H9 (cell line): ENCODE results near the gene LZTR1. TPM values are rescaled to one million over a fixed set of nuclear protein-coding genes. Genes with fewer than 3 reads are reported as not detected.

ENCODE experiments used
- DNase-seq: peaks from one replicate; pipeline ENCODE4 v3.0.0-alpha.2; 2017
- H2AFZ ChIP-seq: one replicate; pipeline ENCODE4 v1.6.1; 2013; ENCODE audit warnings: mild to moderate bottlenecking, low read length, control low read depth, moderate library complexity
- H2AK5ac ChIP-seq: 2 replicates; pipeline ENCODE4 v1.6.1; 2013; ENCODE audit warnings: low read length, control low read depth, mixed read lengths; ENCODE audit not compliant: insufficient read length
- H2BK120ac ChIP-seq: one replicate; pipeline ENCODE4 v1.6.1; 2013; ENCODE audit warnings: low read depth, mild to moderate bottlenecking, low read length, control low read depth, inconsistent platforms; ENCODE audit not compliant: poor library complexity, severe bottlenecking
- H2BK12ac ChIP-seq: 2 replicates; pipeline ENCODE4 v1.6.1; 2013; ENCODE audit warnings: low read length, control low read depth, mixed read lengths, low read depth; ENCODE audit not compliant: insufficient read length
- H2BK15ac ChIP-seq: 2 replicates; pipeline ENCODE4 v1.6.1; 2013; ENCODE audit warnings: low read depth, low read length, control low read depth
- H2BK20ac ChIP-seq: one replicate; pipeline ENCODE4 v1.6.1; 2013; ENCODE audit warnings: low read depth, mild to moderate bottlenecking, low read length, control low read depth, inconsistent platforms; ENCODE audit not compliant: poor library complexity, severe bottlenecking
- H2BK5ac ChIP-seq: 2 replicates; pipeline ENCODE4 v1.6.1; 2013; ENCODE audit warnings: low read length, control low read depth, mixed read lengths; ENCODE audit not compliant: insufficient read length
- H3K14ac ChIP-seq: 2 replicates; pipeline ENCODE4 v1.6.1; 2013; ENCODE audit warnings: low read length, control low read depth; ENCODE audit not compliant: insufficient read depth
- H3K18ac ChIP-seq: 2 replicates; pipeline ENCODE4 v1.6.1; 2013; ENCODE audit warnings: low read depth, mild to moderate bottlenecking, mixed read lengths, low read length, control low read depth; ENCODE audit not compliant: insufficient read length
- H3K23ac ChIP-seq: 2 replicates; pipeline ENCODE4 v1.6.1; 2013; ENCODE audit warnings: low read length, control low read depth, mixed read lengths, low read depth; ENCODE audit not compliant: insufficient read length
- H3K23me2 ChIP-seq: 2 replicates; pipeline ENCODE4 v1.6.1; 2013; ENCODE audit warnings: low read depth, mild to moderate bottlenecking, mixed read lengths, low read length, control low read depth; ENCODE audit not compliant: insufficient read length, poor library complexity, severe bottlenecking
- H3K27ac ChIP-seq: 2 replicates; pipeline ENCODE4 v1.5.1; 2013; ENCODE audit warnings: low read length, control low read depth, mixed read lengths, low read depth; ENCODE audit not compliant: insufficient read length
- H3K27me3 ChIP-seq: 2 replicates; pipeline ENCODE4 v1.6.1; 2013; ENCODE audit warnings: low read length, control low read depth, inconsistent platforms; ENCODE audit not compliant: insufficient read depth
- H3K4ac ChIP-seq: 2 replicates; pipeline ENCODE4 v1.6.1; 2013; ENCODE audit warnings: low read depth, mild to moderate bottlenecking, control low read depth, inconsistent platforms, low read length, moderate library complexity
- H3K4me1 ChIP-seq: 2 replicates; pipeline ENCODE4 v1.6.1; 2013; ENCODE audit warnings: low read length, control low read depth, inconsistent platforms; ENCODE audit not compliant: insufficient read depth
- H3K4me2 ChIP-seq: 2 replicates; pipeline ENCODE4 v1.6.1; 2013; ENCODE audit warnings: low read length, control low read depth, mixed read lengths; ENCODE audit not compliant: insufficient read length, insufficient read depth
- H3K56ac ChIP-seq: 2 replicates; pipeline ENCODE4 v1.6.1; 2013; ENCODE audit warnings: low read depth, mild to moderate bottlenecking, mixed read lengths, low read length, control low read depth; ENCODE audit not compliant: insufficient read length
- H3K79me1 ChIP-seq: 2 replicates; pipeline ENCODE4 v1.6.1; 2013; ENCODE audit warnings: low read depth, mild to moderate bottlenecking, moderate library complexity, low read length, control low read depth, inconsistent platforms; ENCODE audit not compliant: insufficient read depth, poor library complexity, severe bottlenecking
- H3K79me2 ChIP-seq: 2 replicates; pipeline ENCODE4 v1.6.1; 2013; ENCODE audit warnings: low read length, control low read depth, inconsistent platforms; ENCODE audit not compliant: insufficient read depth
- H3K9ac ChIP-seq: 2 replicates; pipeline ENCODE4 v1.6.1; 2013; ENCODE audit warnings: low read length, control low read depth, mixed read lengths; ENCODE audit not compliant: insufficient read length; ENCODE audit errors: extremely low read depth
- H3K9me3 ChIP-seq: one replicate; pipeline ENCODE4 v1.6.1; 2013; ENCODE audit warnings: low read depth, low read length, inconsistent platforms; ENCODE audit not compliant: control insufficient read depth
- H3T11ph ChIP-seq: one replicate; pipeline ENCODE4 v1.6.1; 2013; ENCODE audit warnings: mild to moderate bottlenecking, low read length, control low read depth, inconsistent platforms
- H4K20me1 ChIP-seq: one replicate; pipeline ENCODE4 v1.6.1; 2013; ENCODE audit not compliant: control insufficient read depth, insufficient read length, insufficient read depth
- H4K5ac ChIP-seq: 2 replicates; pipeline ENCODE4 v1.6.1; 2013; ENCODE audit warnings: low read depth, mild to moderate bottlenecking, mixed read lengths, low read length, control low read depth; ENCODE audit not compliant: insufficient read length
- H4K8ac ChIP-seq: replicated peaks from 2 replicates; pipeline ENCODE4 v1.6.1; 2013; ENCODE audit warnings: low read length, control low read depth, mixed read lengths, low read depth; ENCODE audit not compliant: insufficient read length
- H4K91ac ChIP-seq: 2 replicates; pipeline ENCODE4 v1.6.1; 2013; ENCODE audit warnings: low read depth, mild to moderate bottlenecking, moderate library complexity, mixed read lengths, low read length, control low read depth; ENCODE audit not compliant: insufficient read length
- H3K27ac Mint-ChIP-seq, 3 experiments: 2 replicates in 2 of 3; 3 replicates in 1 of 3; pipeline ENCODE4 v1.8.0; 2020 to 2021; ENCODE audit warnings: mixed read lengths in 3 of 3, mild to moderate bottlenecking in 1 of 3, moderate library complexity in 1 of 3
- H3K27me3 Mint-ChIP-seq: 2 replicates; pipeline ENCODE4 v1.8.0; 2021; ENCODE audit warnings: low read depth, mild to moderate bottlenecking, moderate library complexity, mixed read lengths
- H3K36me3 Mint-ChIP-seq, 3 experiments: 2 replicates in 2 of 3; 3 replicates in 1 of 3; pipeline ENCODE4 v1.8.0; 2020 to 2021; ENCODE audit warnings: low read depth in 3 of 3, mixed read lengths in 3 of 3; ENCODE audit not compliant: insufficient read depth in 1 of 3
- H3K4me1 Mint-ChIP-seq, 2 experiments: 2 replicates each; pipeline ENCODE4 v1.8.0; 2020; ENCODE audit warnings: mixed read lengths in 2 of 2
- H3K4me3 Mint-ChIP-seq, 2 experiments: 2 replicates in 1 of 2; 3 replicates in 1 of 2; pipeline ENCODE4 v1.8.0; 2020 to 2021; ENCODE audit warnings: mild to moderate bottlenecking in 2 of 2, mixed read lengths in 2 of 2, moderate library complexity in 1 of 2
- H3K9me3 Mint-ChIP-seq, 2 experiments: 2 replicates in 1 of 2; 3 replicates in 1 of 2; pipeline ENCODE4 v1.8.0; 2020; ENCODE audit warnings: mild to moderate bottlenecking in 2 of 2, mixed read lengths in 2 of 2, moderate library complexity in 1 of 2
- CTCF ChIP-seq: fragments of 200-600 bp; sonication (generic); conservative IDR thresholded peaks from 3 replicates; pipeline ENCODE4 v1.8.0; 2021; ENCODE audit warnings: antibody characterized with exemption, mild to moderate bottlenecking
- WGBS: extraction: QIAGEN DNeasy Blood & Tissue Kit; methylation state at CpG from one replicate; pipeline ENCODE4 v1.1.7; 2013; ENCODE audit warnings: missing lambda C conversion rate, low lambda C conversion rate, mixed read lengths; ENCODE audit not compliant: insufficient read length; ENCODE audit errors: extremely low coverage; 5-methylcytosine and 5-hydroxymethylcytosine counted together
- total RNA-seq: library from RNA; stranded (reverse); gene quantifications from 2 replicates; pipeline ENCODE4 v1.2.1, GENCODE V29; 2021

The LZTR1 gene
- total RNA-seq, 1 experiment from 2014 or later: 47.0 TPM

- H3K27ac ChIP-seq: no peak overlapping the region
- no peak overlapping the region for H2BK5ac ChIP-seq
- H3K36me3 Mint-ChIP-seq: peaks cover 4 to 15% (median 7%) of the 10 kb centered on the region in 3 experiments; a peak in 5 of 7 replicates
- peak overlapping the region; percentile 80; the same call in 1 of the 2 replicates for H3K14ac ChIP-seq
- no peak overlapping the region for H3T11ph ChIP-seq
- H3K18ac ChIP-seq: peak overlapping the region; percentile 58
- H4K20me1 ChIP-seq: no peaks in the 10 kb centered on the region
- H2AFZ ChIP-seq: no peak overlapping the region
- no peak overlapping the region for H2AK5ac ChIP-seq
- H3K23me2 ChIP-seq: peaks cover 14% of the 10 kb centered on the region
- H2BK20ac ChIP-seq: no peak overlapping the region
- TF ChIP-seq CTCF: no peak
- no peak overlapping the region for H4K8ac ChIP-seq
- no peaks in the 10 kb centered on the region for H3K79me2 ChIP-seq
- H2BK12ac ChIP-seq: no peak overlapping the region
- no peaks in the 10 kb centered on the region for H3K79me1 ChIP-seq
- H3K9me3 Mint-ChIP-seq: peaks cover 13 to 15% of the 10 kb centered on the region in 2 experiments
- no peaks in the 10 kb centered on the region; the same call in 1 of the 2 replicates for H3K27me3 ChIP-seq
- H3K4me3 Mint-ChIP-seq: peak overlapping the region; percentile 49 to 74; a peak in 4 of 5 replicates
- H3K23ac ChIP-seq: no peak overlapping the region
- no peak overlapping the region for H4K91ac ChIP-seq
- peak overlapping the region; percentile 42 for H3K4me2 ChIP-seq
- 0 out of 2 replicates have a peak, but pooled peaks cover 2% of the 10 kb centered on the region for H3K4me1 ChIP-seq
- DNase-seq: peak; percentile 49
- H3K27me3 Mint-ChIP-seq: peaks cover 50% of the 10 kb centered on the region
- H4K5ac ChIP-seq: no peak overlapping the region
- H3K9me3 ChIP-seq: no peaks in the 10 kb centered on the region
- H2BK120ac ChIP-seq: no peak overlapping the region
- peak overlapping the region; percentile 35 for H3K9ac ChIP-seq
- H3K27ac Mint-ChIP-seq: peak overlapping the region in 1 of 3 experiments; percentile 97; a peak in 1 of 7 replicates
- no peak overlapping the region for H3K4ac ChIP-seq
- H3K56ac ChIP-seq: no peak overlapping the region
- H3K4me1 Mint-ChIP-seq: peaks cover 28 to 30% of the 10 kb centered on the region in 2 experiments
- WGBS: no CpG with 5 or more reads among the region's 13 CpGs
- H2BK15ac ChIP-seq: no peak overlapping the region
Measured at GRCh38 chr22:20979940-20980453, 2.1 kb upstream of the LZTR1 start.
